GM21447 (cell line): ENCODE measurements around the gene REPS2.

ENCODE experiments used
- ATAC-seq: cut with Tn5 transposase; IDR thresholded peaks from one replicate; pipeline ENCODE4 v1.9.1; 2021; ENCODE audit not compliant: unreplicated experiment

The REPS2 gene

GRCh38 chrX:17031827-17032226 is 85.4 kb downstream of the REPS2 start:
- no peak for ATAC-seq

- ATAC-seq, result no peak
Measured at GRCh38 chrX:17032351-17032750, 85.9 kb downstream of the REPS2 start.

DNA sequence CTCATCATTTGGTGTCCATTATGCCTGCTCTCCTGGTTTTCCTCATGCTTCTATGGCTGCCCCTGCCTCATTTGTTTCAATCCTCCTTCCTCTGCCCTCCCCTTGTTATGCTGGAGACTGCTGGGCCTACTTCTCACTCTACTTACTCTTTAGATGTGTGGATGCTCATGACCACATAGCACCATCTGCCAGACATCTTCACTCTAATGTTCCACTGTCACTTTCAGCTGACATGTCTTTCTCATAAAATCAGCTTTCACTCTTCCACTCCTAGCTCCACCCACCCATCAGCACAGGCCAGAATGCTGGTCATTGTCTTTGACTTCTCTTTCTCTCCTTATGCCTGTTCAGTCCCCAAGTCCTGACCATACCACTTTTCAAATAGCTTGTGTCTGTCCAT is 86.8 kb downstream of the REPS2 start:
- ATAC-seq, result no peak

DNA sequence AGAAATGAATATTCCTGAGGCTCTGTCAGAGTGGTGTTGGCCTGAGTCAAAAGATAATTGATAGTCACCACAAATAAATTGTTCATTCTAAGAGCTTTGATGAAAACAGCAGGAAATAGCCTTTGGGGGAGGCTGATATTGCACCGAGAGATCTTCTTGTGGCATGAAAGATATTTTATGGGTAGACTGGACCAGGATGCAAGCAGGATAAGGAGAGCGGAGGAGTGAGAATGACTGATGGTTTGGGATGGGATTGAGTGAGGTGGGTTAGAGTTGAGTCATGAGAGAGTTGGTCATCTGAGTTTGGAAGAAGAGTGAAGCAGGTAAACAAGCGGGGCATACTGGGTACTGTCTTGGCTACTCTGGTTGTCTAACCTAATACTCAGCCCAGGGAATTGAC is 88.7 kb downstream of the REPS2 start:
- no peak for ATAC-seq

GRCh38 chrX:17036171-17036961 is 89.9 kb downstream of the REPS2 start:
- ATAC-seq, result no peak

DNA sequence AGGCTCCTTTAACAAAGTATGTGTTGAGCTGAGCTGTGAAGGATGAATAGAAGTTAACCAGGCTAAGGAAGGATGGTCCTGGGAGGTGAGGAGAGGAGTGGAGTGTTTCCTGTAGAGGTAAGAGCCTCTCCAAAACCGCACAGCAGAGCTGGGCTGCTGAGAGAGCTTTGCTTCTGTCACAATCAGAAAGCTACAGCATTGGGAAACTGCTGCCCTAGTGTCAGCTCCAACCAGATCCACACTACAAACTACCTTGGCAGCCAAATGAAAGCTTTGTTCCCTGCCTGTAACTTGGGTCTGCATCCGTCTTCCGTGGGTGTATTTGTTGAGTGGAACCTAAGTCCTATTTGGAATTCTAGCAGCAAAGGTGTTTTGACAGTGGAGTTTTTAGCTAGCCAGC is 91.8 kb downstream of the REPS2 start:
- no peak for ATAC-seq

GRCh38 chrX:17038681-17039161 is 92.3 kb downstream of the REPS2 start:
- ATAC-seq, result no peak

- ATAC-seq, result no peak
Measured at GRCh38 chrX:17039826-17040225, 93.4 kb downstream of the REPS2 start.

GRCh38 chrX:17040711-17041110 is 94.3 kb downstream of the REPS2 start:
- no peak for ATAC-seq

GRCh38 chrX:17042037-17042436 is 95.6 kb downstream of the REPS2 start:
- no peak for ATAC-seq

DNA sequence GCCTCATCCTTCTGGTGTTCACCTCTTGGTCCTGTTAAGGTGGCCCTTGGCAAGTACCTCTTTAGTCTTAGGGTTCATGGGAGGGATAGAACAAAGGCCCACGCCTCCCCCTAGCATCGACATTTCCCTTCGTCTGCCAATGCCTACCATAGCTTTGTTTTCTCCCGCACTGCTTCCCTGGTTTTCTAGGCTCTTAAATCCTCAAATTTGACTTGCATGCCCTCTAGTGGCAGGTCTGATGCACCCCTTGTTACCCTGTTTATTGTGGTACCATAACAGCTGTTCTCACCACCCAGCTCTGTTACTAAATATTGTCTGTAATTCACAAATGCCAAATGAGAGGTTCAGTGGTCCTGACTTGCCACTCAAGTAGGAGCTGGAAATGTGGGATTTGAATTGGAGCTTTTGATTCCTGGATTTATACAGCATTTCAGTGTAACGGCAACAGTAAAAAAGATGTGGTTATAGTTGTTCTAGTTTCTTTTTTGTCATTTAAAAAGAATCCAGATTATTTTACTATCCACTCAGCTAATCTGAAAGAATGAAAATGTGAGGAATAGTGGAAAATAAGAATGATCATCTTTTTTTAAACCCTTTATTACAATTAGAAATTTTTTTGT is 100.1 kb downstream of the REPS2 start:
- ATAC-seq, result no peak

DNA sequence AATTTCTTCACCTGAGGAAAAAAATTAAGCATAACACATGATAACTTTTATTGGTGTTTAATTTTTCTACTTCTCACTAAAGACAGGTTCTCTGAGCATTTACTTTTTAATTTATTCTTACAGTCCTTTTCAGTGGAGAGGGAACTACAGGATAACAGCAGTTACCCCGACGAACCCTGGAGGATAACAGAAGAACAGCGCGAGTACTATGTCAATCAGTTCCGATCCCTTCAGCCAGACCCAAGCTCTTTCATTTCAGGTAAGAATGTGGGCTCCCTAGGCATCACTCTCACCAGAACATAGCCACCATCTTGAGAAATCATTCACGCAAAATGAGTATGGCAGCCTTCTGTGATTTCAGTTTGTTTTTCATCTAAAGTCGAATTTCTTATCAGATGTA is 100.8 kb downstream of the REPS2 start:
- ATAC-seq, result no peak

- ATAC-seq, result no peak
Measured at GRCh38 chrX:17052210-17052609, 105.8 kb downstream of the REPS2 start.

DNA sequence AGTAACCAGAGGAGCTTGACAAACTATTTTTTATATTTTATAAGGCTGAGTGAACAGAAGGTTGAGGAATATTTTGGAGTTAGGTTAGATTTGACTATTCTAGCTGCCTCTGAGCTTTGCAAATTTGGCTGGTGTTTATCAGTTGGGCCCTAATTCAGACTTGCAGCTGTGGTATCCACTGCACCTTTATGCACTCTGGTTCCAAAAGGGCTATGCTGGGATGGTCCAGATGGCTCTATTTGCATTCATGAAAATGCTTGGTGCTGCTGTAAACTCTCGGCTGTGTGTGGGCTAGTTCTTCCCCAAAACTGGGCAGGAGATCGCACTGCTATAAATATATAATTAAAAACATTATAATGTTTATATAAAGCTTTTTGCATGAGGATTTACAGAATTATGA is 106.3 kb downstream of the REPS2 start:
- no peak for ATAC-seq

DNA sequence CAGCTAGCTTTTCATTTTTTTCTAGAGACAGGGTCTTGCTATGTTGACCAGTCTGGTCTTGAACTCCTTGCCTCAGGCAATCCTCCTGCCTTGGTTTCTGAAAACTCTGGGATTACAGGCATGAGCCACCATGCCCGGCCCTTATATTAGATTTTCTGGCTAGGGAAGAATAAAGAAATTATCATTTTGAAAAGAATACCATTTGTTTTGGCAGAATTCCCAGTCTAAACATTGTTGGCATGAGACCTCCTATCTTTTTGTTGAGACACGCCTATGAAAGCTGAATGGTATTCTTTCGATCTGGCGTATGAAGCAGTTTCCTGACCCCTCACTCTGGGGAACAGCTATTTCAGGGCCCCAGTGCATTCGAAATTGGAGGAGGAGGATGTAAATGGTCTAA is 107.0 kb downstream of the REPS2 start:
- no peak for ATAC-seq

DNA sequence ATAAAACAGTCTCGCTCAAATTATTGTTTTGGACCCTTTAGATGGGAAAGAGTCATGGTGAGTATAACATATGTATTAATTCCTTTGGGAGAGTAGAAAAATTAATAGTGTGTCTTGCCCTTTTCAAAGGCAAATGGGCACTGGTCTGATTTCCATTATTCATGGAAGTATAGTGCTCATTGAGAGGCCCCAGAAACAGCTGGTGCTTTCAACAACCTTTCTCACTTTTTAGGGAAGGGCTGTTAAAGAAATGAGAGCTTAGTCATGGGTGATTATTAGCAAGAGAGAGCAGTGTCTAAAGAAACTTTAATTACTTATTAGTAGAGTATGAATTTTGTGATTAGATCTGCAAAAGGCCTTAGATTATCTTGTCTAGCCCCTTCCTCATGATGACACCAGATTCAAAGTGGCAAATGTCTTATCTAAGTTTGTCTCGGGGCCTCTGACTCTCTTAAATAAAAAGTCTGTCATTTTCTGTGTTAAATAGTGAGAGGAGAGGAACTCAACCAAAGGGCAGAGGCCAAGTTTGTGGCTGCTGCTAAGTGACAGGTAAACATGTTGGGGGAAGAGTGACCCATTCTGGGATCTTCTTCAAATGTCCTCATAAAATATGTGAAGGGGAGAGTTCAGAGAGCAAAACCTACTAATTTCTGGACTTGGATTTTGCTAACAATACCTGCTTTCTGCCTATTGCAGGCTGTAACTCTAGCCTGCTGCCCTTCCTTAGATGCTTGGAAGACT is 110.6 kb downstream of the REPS2 start:
- ATAC-seq, result no peak

DNA sequence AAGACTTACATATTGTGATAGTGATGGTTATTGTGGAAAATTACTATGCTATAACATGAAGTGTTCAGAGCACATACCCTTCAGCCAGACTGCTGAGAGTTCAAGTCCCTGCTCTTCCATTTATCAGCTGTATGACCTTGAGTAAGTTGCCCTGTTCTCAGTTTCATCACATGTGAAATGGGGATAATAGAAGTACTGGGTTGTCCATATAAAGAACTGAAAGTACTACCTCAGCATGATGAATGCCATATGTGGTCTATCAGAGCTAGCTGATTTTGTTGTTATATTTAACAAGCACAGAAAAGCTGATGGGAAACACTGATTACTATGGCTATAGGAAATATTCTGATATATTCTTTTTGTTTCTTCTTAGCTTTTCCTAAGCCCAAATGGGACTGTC is 115.6 kb downstream of the REPS2 start:
- ATAC-seq, result no peak

DNA sequence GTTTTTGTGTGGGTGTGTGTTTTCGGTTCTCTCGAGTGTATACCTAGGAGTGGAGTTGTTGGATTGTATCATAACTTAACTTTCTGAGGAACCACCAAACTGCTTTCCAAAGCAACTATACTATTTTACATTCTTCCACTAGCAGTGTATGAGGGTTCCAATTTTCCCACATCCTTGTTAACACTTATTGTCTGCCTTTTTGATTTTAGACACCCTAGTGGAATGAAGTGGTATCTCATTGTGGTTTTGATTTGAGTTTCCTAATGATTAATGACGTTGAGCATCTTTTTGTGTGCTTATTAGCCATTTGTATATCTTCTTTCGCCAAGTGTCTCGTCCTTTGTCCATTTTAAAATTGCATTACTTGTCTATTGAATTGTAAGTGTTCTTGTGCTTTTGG is 118.6 kb downstream of the REPS2 start:
- no peak for ATAC-seq

GRCh38 chrX:17067534-17067933 is 121.1 kb downstream of the REPS2 start:
- no peak for ATAC-seq

GRCh38 chrX:17072301-17072700 is 125.8 kb downstream of the REPS2 start:
- no peak for ATAC-seq

DNA sequence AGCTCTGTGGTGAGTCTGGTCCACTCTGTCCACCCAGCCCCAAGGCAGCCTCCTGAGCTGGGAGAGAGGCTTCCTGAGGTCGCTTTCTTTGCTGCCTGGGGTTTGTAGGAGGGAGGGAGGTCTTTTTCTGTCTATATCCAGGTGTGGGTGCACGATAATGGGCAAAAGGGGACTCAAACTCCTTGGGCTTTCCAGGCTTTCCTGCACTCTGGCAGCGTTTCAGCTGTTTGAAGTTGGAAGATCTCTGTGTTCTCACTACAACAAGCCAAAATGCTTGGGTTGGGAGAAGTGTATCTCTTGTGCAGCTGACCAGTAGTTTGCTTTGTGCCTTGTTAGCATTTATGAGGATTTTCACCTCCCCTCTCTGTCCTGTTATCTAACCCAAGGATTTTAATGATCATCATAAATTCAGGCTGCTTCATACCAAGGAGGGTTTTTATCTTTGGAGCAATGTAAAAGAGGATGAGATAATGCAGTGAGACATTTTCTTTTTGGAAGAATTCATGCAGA is 126.3 kb downstream of the REPS2 start:
- no peak for ATAC-seq

DNA sequence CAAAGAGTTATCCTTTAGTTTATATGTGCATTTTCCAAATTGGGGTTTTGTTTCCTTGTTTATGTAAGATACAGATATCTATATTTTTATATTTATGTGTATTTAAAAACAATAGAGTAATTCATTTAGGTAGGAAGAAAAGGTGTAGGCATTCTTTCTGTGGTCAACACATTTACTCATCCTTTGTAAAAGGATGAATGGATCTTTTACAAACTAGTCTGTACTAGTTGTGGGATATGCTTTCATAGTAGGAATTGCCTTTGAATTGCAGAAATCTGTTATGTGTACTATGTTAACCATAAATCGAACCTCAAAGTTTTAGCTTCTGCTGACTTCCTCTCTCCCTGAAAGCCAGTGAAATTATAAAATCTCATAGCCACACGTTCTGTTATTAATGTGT is 128.5 kb downstream of the REPS2 start:
- ATAC-seq, result no peak
